ENCODE measurements around the gene EIF5. TPM values are rescaled to one million over a fixed set of nuclear protein-coding genes. Genes with fewer than 3 reads are reported as not detected.
A peak's percentile ranks its signal among the peaks of the same experiment; 100 is the strongest.

The EIF5 gene
- total and polyA plus RNA-seq, 4 donors: 121 to 435 (median 192) TPM

GRCh38 chr14:103330536-103330935 is 3.5 kb upstream of the EIF5 start:
- Histone ChIP-seq H3K27ac (ENCODE audit: low read depth in 1 of 2, low read length in 2 of 2) (peak overlapping the region; percentile 6 to 75), H3K4me3 (ENCODE audit: low read depth in 1 of 3, low read length in 3 of 3) (no peak overlapping the region)
- WGBS: 55% methylated on average over 2 of the region's 2 CpGs

GRCh38 chr14:103332143-103332919 is 1.7 kb upstream of the EIF5 start:
- WGBS: 52% methylated on average over 9 of the region's 9 CpGs
- H3K9me3 ChIP-seq (ENCODE audit: control insufficient read depth in 4 of 4, low read length in 3 of 4): no peaks in the 10 kb centered on the region
- no peak for DNase-seq (ENCODE audit: low spot score)
- H3K9ac ChIP-seq (ENCODE audit: low read depth in 1 of 2, low read length in 2 of 2): peak overlapping the region in 1 of 2 donors; percentile 47
- peaks cover 1 to 33% (median 13%) of the 10 kb centered on the region in 4 donors for H3K4me1 ChIP-seq (ENCODE audit: control insufficient read depth in 4 of 4, insufficient read depth in 4 of 4, low read length in 3 of 4)
- no peaks in the 10 kb centered on the region for H3K27me3 ChIP-seq (ENCODE audit: control insufficient read depth in 4 of 4, insufficient read depth in 4 of 4, low read length in 3 of 4)
- no peak for TF ChIP-seq FOXA1 (IDR thresholded peaks at IDR 0.05)
- TF ChIP-seq, protein P1, sequence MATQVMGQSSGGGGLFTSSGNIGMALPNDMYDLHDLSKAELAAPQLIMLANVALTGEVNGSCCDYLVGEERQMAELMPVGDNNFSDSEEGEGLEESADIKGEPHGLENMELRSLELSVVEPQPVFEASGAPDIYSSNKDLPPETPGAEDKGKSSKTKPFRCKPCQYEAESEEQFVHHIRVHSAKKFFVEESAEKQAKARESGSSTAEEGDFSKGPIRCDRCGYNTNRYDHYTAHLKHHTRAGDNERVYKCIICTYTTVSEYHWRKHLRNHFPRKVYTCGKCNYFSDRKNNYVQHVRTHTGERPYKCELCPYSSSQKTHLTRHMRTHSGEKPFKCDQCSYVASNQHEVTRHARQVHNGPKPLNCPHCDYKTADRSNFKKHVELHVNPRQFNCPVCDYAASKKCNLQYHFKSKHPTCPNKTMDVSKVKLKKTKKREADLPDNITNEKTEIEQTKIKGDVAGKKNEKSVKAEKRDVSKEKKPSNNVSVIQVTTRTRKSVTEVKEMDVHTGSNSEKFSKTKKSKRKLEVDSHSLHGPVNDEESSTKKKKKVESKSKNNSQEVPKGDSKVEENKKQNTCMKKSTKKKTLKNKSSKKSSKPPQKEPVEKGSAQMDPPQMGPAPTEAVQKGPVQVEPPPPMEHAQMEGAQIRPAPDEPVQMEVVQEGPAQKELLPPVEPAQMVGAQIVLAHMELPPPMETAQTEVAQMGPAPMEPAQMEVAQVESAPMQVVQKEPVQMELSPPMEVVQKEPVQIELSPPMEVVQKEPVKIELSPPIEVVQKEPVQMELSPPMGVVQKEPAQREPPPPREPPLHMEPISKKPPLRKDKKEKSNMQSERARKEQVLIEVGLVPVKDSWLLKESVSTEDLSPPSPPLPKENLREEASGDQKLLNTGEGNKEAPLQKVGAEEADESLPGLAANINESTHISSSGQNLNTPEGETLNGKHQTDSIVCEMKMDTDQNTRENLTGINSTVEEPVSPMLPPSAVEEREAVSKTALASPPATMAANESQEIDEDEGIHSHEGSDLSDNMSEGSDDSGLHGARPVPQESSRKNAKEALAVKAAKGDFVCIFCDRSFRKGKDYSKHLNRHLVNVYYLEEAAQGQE (IDR thresholded peaks at IDR 0.05): peak; percentile 19
- no peak for TF ChIP-seq JUND (IDR thresholded peaks at IDR 0.05)
- no peak for TF ChIP-seq GABPA (IDR thresholded peaks at IDR 0.05 in 1 of 2, conservative IDR thresholded peaks at IDR 0.05 in 1 of 2)
- TF ChIP-seq RAD21 (IDR thresholded peaks at IDR 0.05): no peak
- TF ChIP-seq NR2F2 (IDR thresholded peaks at IDR 0.05): no peak
- TF ChIP-seq YY1 (IDR thresholded peaks at IDR 0.05): peak; percentile 64
- H3K36me3 ChIP-seq (ENCODE audit: control insufficient read depth in 4 of 4, insufficient read depth in 3 of 4, low read depth in 1 of 4, low read length in 3 of 4): peaks cover 0 to 20% (median 15%) of the 10 kb centered on the region in 4 donors
- peak overlapping the region; percentile 42 to 74 for H3K27ac ChIP-seq (ENCODE audit: low read depth in 1 of 2, low read length in 2 of 2)
- no peak overlapping the region for H3K4me3 ChIP-seq (ENCODE audit: low read depth in 1 of 3, low read length in 3 of 3)

More at GRCh38 chr14:103330536-103330935, 3.5 kb upstream of the EIF5 start:
- TF ChIP-seq JUND (IDR thresholded peaks at IDR 0.05): no peak
- no peak for TF ChIP-seq HNF4A (conservative IDR thresholded peaks at IDR 0.05)
- TF ChIP-seq YY1 (IDR thresholded peaks at IDR 0.05): no peak
- TF ChIP-seq NR2F2 (IDR thresholded peaks at IDR 0.05): no peak
- H3K36me3 ChIP-seq (ENCODE audit: control insufficient read depth in 4 of 4, insufficient read depth in 3 of 4, low read depth in 1 of 4, low read length in 3 of 4): peaks cover 0 to 3% (median under 1%) of the 10 kb centered on the region in 4 donors
- H3K4me1 ChIP-seq (ENCODE audit: control insufficient read depth in 4 of 4, insufficient read depth in 4 of 4, low read length in 3 of 4): peaks cover 0 to 17% (median 2%) of the 10 kb centered on the region in 4 donors
- H3K9ac ChIP-seq (ENCODE audit: low read depth in 1 of 2, low read length in 2 of 2): no peak overlapping the region
- DNase-seq (ENCODE audit: low spot score): no peak
- H3K27me3 ChIP-seq (ENCODE audit: control insufficient read depth in 4 of 4, insufficient read depth in 4 of 4, low read length in 3 of 4): no peaks in the 10 kb centered on the region
- H3K9me3 ChIP-seq (ENCODE audit: control insufficient read depth in 4 of 4, low read length in 3 of 4): no peaks in the 10 kb centered on the region

DNA sequence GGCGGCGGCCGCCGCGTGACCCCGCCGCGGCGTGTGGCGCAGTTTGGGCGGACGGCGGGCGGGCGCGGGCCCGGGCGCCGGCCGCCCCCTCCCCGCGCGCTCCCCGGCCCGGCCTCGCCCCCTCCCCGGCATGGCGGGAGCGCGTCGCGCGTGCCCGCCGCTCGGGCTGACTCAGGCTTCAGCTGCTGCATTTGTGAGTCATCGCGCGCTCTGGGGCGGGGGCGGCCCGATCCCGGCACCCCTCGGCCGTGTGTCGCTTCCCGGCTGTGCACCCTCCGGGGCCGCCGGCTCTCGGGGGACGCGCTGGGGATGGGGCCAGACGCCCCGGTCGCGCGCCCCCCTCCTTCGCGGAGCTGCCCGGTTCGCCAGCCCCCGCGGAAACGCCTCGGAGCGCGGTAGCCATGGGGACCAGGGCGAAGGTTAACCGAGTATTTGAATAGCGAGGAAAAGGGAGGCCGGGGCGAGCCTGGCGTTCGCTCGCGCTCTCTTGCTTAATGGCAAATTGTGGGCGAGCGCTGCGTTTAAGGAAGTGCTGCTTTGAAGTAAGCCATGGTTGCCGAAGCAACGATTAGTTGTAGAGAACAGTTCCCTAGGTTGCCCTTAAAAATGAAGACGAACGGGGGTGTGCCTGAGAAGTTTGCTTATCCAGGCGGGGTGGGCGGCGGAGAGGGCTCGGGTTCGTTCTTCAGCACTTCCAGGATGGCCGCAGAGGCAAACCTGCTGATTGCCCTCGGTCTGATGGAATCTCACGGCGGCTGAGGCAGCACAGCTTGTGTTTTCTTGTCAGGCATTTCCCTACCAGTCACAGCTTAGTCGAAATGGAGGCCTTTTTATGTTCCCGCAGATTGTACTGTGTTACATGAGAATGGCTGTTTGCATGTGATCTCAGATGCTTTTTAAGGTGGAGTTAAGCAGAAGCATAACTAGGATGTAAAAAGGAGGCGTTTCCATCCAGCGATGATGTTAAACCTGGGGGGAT is 896 bp downstream of the EIF5 start:
- H3K4me3 ChIP-seq (ENCODE audit: low read depth in 1 of 3, low read length in 3 of 3): peak overlapping the region; percentile 76 to 93 (median 88)
- DNase-seq (ENCODE audit: low spot score): peak; percentile 72
- WGBS: under 1% methylated on average over 97 of the region's 97 CpGs
- no peaks in the 10 kb centered on the region for H3K9me3 ChIP-seq (ENCODE audit: control insufficient read depth in 4 of 4, low read length in 3 of 4)
- no peaks in the 10 kb centered on the region for H3K27me3 ChIP-seq (ENCODE audit: control insufficient read depth in 4 of 4, insufficient read depth in 4 of 4, low read length in 3 of 4)
- peaks cover 1 to 45% (median 32%) of the 10 kb centered on the region in 4 donors for H3K4me1 ChIP-seq (ENCODE audit: control insufficient read depth in 4 of 4, insufficient read depth in 4 of 4, low read length in 3 of 4)
- peak overlapping the region; percentile 95 to 100 for H3K27ac ChIP-seq (ENCODE audit: low read depth in 1 of 2, low read length in 2 of 2)
- H3K36me3 ChIP-seq (ENCODE audit: control insufficient read depth in 4 of 4, insufficient read depth in 3 of 4, low read depth in 1 of 4, low read length in 3 of 4): peaks cover 16 to 46% (median 41%) of the 10 kb centered on the region in 4 donors
- peak overlapping the region; percentile 74 to 89 for H3K9ac ChIP-seq (ENCODE audit: low read depth in 1 of 2, low read length in 2 of 2)
- TF ChIP-seq FOXA1 (IDR thresholded peaks at IDR 0.05): no peak
- TF ChIP-seq, protein P2, sequence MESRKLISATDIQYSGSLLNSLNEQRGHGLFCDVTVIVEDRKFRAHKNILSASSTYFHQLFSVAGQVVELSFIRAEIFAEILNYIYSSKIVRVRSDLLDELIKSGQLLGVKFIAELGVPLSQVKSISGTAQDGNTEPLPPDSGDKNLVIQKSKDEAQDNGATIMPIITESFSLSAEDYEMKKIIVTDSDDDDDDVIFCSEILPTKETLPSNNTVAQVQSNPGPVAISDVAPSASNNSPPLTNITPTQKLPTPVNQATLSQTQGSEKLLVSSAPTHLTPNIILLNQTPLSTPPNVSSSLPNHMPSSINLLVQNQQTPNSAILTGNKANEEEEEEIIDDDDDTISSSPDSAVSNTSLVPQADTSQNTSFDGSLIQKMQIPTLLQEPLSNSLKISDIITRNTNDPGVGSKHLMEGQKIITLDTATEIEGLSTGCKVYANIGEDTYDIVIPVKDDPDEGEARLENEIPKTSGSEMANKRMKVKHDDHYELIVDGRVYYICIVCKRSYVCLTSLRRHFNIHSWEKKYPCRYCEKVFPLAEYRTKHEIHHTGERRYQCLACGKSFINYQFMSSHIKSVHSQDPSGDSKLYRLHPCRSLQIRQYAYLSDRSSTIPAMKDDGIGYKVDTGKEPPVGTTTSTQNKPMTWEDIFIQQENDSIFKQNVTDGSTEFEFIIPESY (IDR thresholded peaks at IDR 0.05): no peak
- no peak for TF ChIP-seq HNF4G (IDR thresholded peaks at IDR 0.05)
- TF ChIP-seq SP1 (IDR thresholded peaks at IDR 0.05): peak; percentile 53
- TF ChIP-seq MAX (IDR thresholded peaks at IDR 0.05): no peak
- TF ChIP-seq, protein P1 (IDR thresholded peaks at IDR 0.05): no peak

Data from liver (tissue), 9 donors.